Retinal pigment epithelial cell (primary cell): ENCODE data around the gene RPL3.
A peak's percentile ranks its signal among the peaks of the same experiment; 100 is the strongest.
"Not testable (repeated sequence)": the region's sequence is repeated elsewhere in the genome, so short reads cannot be mapped to it uniquely, and the experiment has no call there.

ENCODE experiments used
- DNase-seq: peaks from one replicate; pipeline ENCODE4 v3.0.0-alpha.2; 2010; ENCODE audit warnings: low read depth
- H3K4me3 ChIP-seq: 2 replicates; pipeline ENCODE4 v1.5.1; 2011; ENCODE audit warnings: mild to moderate bottlenecking, low read length, control low read depth, moderate library complexity
- TF ChIP-seq, protein P1 (sequence below): conservative IDR thresholded peaks from 2 replicates; pipeline ENCODE4 v1.5.1; 2011; ENCODE audit warnings: low read depth, low read length, control low read depth, inconsistent platforms

RPL3 gene

DNA sequence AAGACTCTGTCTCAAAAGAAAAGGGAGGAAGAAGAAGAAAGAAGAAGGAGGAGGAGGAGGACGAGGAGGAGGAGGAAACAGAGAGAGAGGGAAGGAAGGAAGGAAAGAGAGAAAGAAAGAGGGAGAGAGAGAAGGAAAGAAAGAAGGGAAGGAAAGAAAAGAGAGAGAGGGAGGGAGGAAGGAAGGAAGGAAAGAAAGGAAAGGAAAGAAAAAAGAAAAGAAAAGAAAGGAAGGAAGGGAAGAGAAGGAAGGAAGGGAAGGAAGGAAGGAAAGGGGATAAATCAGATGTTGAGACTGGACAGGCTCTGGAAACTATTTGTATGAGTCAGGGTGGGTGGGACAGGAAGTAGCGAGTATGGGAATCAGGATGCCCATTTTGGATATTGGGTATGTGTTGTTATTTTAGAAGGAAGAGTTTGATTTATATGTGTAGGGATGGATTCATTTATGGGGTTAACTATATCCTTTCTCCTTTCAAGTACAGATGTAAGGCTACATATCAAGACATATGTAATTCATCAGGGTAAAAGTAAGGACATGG, 6.0 kb upstream of the RPL3 start:
- TF ChIP-seq, protein P1, sequence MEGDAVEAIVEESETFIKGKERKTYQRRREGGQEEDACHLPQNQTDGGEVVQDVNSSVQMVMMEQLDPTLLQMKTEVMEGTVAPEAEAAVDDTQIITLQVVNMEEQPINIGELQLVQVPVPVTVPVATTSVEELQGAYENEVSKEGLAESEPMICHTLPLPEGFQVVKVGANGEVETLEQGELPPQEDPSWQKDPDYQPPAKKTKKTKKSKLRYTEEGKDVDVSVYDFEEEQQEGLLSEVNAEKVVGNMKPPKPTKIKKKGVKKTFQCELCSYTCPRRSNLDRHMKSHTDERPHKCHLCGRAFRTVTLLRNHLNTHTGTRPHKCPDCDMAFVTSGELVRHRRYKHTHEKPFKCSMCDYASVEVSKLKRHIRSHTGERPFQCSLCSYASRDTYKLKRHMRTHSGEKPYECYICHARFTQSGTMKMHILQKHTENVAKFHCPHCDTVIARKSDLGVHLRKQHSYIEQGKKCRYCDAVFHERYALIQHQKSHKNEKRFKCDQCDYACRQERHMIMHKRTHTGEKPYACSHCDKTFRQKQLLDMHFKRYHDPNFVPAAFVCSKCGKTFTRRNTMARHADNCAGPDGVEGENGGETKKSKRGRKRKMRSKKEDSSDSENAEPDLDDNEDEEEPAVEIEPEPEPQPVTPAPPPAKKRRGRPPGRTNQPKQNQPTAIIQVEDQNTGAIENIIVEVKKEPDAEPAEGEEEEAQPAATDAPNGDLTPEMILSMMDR: no peak
- no peak for DNase-seq
- no peak overlapping the region for H3K4me3 ChIP-seq

DNA sequence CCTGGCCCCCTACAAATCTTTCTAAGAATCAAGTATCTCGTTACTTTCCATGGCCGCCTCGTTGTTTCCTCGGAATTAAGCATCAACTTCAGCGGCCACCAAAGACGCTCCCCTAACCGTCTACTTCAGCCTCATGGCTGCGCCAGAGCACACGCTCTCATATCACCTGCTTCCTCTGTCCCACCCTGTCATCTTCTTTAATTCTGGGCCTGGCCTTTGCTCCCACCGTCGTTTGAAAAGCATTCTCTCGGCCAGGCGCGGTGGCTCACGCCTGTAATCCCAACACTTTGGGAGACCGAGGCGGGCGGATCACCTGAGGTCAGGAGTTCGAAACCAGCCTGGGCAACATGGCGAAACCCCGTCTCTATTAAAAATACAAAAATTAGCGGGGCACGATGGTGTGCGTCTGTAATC, 1.2 kb upstream of the RPL3 start:
- H3K4me3 ChIP-seq, DNase-seq: not testable (repeated sequence)

DNA sequence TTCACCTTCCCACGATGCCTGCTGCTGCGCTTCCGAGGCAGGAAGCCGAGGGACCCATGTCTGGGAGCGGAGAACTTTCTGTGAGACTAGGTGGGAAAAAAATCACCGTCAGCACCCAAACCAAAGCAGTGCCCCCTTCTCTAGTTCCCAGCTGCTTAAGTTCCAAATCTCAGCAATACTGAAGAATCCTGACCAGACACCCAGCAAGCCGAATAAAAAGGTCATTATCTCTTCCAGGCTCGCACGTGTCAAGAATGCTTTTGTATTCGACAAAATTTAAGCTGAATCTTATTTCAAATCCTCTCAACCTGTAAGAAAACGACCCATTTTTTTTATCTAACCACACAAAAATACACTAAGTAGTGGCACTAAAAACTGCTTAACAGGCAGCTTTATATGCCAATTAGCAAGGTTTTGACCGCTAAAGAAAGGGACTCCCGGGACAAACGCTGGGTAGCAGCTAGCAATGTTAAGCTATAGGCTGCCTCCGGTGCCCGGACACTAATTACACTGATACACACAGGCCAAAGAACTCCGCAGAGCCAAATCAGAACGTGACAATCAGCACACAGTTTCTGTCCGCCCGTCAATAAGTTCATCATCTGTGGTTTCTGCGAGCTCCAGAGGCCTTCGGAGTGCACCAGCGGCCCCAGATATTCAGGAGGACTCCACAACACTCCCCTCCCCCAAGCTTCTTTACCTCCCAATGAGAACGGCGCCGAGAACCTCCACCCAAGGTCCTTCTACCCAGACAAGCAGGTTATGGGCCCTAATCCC, 728 bp downstream of the RPL3 start:
- TF ChIP-seq, protein P1: no peak
- DNase-seq: no peak
- peak overlapping the region; percentile 98 for H3K4me3 ChIP-seq

DNA sequence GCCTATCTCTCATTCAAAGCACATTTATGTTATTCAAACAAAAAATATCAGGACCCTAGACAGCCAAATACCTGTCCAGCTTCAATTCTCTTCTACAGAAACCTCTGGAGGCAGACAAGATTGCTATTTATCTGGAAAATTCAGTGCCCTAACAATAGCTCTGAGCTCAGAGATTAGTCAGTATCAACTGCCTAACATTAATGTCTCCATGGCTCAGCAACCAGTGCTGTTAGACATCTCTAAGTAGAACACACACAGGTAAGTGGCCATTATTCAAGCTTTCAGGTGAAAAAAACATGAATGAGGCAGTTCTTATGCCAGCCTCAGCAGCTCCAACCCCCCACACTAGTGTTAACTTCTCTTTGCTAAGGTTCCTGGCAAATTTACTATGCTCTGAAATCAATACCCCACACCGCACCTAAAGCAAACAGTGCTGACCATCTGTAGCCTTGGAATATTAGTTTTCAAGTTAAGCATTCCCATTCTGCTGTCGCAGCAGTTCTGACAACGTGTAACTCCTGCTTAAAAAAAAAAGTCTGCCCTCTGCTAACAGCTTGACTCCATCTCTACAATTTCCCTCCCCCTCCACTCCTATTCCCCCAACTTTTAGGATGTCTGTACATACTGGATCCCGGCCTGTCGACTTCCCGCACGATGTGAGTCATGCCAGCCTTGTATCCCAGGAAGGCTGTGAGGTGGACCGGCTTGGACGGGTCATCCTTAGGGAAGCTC, 1.5 kb downstream of the RPL3 start:
- TF ChIP-seq, protein P1: no peak
- DNase-seq: no peak
- peak overlapping the region; percentile 98 for H3K4me3 ChIP-seq

DNA sequence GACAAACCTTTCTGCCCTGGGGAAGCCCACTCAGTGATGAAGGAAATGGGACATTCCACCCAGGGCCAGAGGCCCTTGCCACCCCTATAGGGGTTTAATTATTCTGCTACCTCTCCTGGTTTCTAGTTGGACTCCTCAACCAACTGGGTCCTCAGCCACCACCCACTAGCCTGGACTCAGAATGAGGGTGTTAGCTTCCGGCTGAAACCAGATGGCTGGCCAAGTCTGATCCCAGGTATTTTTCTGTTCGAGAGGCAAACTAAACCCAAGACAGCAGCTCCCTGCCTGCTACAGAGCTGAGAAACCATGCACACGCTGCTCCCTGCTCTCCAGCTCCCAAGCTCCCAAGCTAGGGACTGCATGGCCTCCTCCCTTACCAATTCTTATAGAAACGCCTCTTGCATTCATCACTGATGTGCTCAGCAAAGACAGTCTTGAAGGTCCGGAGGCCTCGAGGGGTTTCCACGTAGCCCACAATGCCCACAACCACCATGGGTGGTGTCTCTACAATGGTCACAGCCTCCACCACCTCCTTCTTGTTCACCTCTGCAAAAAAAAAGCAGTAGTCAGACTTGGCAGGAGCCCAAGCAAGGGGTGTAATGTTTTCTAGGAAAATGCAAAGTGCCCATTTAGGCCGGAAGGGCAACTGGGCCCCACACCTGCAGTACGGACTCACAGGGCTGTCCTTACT, 2.2 kb downstream of the RPL3 start:
- DNase-seq: no peak
- TF ChIP-seq, protein P1: no peak
- peak overlapping the region; percentile 98 for H3K4me3 ChIP-seq

DNA sequence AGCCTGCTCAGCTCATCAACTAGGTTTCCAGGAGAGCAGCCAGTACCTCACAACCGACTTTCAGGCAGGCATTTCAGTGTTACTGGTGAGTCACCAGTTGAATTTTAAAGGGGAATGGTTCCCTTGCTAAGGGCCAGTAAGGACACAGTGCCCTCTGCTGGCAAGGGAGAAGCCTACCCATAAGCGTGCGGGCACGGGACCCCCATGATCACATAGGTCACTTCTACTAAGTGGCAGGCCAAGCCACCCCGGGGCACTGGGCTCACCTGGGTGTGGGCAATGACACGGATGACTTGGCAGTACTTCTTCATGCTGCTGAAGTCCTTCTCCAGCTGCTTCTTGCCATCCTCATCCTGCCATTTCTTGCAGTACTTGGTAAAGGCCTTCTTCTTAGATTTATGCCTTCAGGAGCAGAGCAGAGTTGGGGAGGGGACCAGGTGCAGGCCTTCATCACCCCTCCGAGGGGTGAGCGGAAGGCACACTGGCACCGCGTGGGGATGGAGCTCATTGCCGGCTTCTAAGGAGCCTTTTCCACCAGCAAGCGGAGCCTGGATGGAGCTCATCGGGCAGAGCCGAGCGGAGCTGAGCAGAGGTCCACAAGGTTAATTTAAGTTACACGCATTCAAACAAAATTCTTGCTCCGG, 2.9 kb downstream of the RPL3 start:
- DNase-seq: peak; percentile 83
- peak overlapping the region; percentile 98 for H3K4me3 ChIP-seq
- TF ChIP-seq, protein P1: peak; percentile 94

DNA sequence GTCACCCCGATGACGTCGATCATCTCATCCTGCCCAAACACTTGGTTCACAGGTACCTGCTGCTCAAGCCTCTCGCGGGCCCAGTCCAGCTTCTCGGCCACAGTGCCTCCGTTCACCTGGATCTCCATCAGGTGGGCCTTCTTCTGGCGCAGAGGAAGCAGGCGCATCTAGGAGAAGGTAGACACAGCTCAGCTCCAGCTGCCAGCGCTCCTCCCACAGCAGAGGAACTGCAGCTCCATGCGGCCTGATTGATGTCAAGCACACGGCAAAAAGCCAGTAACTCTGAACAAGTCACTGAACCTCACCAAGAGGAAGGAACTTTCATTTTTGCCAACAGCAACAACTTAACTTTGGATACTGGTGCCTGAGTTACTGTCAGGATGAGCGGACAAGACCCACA, 4.0 kb downstream of the RPL3 start:
- no peak for DNase-seq
- TF ChIP-seq, protein P1: no peak
- peak overlapping the region; percentile 98 for H3K4me3 ChIP-seq
